GM20431 (cell line): ENCODE measurements around the gene TUBB4B.

ENCODE experiments used
- in situ Hi-C: fragments of 300-500 bp; cut with MseI, MboI; formaldehyde crosslinking; loops from one replicate; pipeline ENCODE4 v1.15.0; 2020; ENCODE audit warnings: low sequenced_read_pairs; ENCODE audit not compliant: unreplicated experiment

Gene TUBB4B

GRCh38 chr9:137211532-137211931 lies 29.6 kb upstream of the TUBB4B start:
- in situ Hi-C loops = no loop called here

DNA sequence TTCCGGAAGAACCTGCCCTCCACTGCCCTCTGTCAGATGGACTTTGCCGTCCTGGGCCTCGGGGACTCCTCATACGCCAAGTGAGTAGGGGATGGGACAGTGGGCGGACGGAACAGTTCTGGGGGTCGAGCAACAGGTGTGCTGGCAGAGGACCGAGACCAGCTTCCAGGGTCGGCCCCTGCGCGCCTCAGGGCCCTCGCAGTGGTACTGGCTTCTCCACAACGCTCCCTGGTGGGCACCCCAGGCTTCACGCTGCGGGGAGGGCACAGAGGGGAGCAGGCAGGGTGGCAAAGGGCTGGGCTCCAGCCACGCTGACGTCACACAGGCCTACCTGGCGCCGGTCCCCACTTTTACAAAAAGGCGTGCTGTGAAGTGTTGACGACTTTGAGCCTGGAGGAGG lies 28.6 kb upstream of the TUBB4B start:
- in situ Hi-C loops = no loop called here

- in situ Hi-C loops = no loop called here
Observed at GRCh38 chr9:137213160-137214060, 27.7 kb upstream of the TUBB4B start.

DNA sequence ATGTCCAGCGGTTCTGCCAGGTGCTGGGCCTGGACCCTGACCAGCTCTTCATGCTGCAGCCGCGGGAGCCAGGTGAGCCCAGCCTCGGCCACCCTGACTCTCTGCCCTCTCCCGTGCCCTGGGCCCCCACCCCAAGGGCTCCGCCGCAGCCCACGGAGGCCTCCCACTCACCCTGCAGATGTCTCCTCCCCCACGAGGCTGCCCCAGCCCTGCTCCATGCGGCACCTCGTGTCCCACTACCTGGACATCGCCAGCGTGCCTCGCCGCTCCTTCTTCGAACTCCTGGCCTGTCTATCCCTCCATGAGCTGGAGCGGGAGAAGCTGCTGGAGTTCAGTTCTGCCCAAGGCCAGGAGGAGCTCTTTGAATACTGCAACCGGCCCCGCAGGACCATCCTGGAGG lies 26.5 kb upstream of the TUBB4B start:
- in situ Hi-C loops = no loop called here

DNA sequence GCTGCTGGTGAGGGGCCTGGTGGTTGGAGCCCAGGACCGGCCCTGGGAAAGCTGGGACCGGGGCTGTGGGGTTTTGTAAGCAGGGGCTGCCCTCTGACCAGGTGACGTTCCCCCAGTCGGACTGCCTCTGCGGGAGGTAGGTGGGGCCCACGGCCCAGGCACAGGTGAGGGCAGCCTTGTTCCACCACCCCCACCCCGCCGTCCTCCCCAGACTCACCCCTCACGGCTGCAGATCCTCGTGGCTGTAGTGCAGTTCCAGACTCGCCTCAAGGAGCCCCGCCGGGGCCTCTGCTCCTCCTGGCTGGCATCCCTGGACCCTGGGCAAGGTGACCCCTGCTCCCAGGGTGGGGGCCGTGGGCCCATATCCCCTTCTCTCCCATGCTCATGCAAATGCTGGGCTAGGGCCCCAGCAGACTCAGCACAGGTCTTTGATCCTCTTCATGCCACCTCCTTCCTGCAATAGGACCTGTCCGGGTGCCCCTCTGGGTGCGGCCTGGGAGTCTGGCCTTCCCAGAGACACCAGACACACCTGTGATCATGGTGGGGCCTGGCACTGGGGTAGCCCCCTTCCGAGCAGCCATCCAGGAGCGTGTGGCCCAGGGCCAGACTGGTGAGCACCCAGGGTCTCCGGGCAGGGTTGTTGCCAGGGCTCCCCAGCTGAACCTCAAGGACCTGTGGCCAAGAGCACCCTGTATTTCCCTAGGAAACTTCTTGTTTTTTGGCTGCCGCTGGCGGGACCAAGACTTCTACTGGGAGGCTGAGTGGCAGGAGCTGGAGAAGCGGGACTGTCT lies 25.7 kb upstream of the TUBB4B start:
- in situ Hi-C loops = no loop called here

DNA sequence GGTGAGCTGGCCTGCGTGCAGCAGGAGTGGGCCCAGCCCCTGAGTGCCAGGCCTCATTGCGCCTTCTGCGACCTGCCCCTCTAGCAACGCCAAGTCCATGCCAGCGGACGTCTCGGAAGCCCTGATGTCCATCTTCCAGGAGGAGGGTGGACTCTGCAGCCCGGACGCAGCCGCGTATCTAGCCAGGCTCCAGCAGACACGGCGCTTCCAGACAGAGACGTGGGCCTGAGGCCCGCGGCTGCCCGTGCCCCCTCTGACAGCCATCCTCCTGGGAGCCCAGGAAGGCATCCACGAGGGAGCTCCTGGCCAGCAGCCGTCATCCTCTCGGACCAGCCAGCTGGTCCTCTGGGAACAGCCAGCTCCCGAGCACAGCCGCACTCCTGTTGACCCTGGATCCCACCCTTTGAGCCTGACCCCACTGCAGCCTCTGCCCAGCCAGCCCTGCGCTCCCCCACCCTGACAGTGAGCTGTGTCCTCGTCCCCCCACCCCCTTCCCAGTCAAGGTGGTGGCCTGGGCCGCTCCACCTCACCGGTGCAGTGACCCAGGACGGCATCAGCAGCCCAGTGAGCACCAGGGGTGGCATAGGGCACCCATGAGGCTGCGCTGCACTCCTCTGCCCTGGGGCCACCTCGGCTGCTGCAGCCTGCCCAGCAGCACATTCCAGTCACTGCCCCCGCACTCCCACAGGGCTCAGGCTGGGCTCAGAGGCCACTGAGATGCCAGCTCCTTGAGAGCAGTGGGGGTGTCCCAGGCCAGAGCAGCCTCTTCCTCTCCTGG lies 24.7 kb upstream of the TUBB4B start:
- in situ Hi-C loops = no loop called here

- in situ Hi-C loops = no loop called here
Observed at GRCh38 chr9:137217276-137218211, 23.5 kb upstream of the TUBB4B start.

GRCh38 chr9:137218212-137218753 lies 22.8 kb upstream of the TUBB4B start:
- in situ Hi-C loops = no loop called here

- in situ Hi-C loops = no loop called here
Observed at GRCh38 chr9:137218754-137219271, 22.3 kb upstream of the TUBB4B start.

DNA sequence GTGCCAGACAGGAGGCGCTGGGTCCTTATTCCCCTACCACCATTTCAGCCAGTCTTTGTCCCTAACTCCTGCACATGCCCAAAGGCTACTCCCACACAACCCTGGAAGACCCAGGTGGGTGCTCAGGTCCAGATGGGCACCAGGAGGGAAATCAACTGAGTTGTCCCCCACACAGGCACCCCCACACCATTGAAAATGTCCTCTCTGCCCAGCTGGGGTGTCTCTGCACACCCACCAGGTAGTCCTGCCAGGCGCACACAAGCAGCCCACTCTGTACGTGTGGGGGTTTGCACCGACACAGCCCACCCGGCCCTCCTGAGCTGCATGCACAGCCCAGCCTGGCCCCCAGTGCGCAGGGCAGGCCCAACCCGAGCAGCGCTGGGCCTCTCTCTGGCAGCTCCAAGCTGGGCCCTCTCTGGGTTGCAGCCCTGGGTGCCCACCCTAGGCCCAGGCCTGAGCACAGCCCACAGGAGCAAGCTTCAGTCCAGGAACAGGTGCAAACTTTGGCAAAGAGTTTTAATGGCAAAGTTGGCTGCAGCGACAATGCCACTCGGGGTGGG lies 21.2 kb upstream of the TUBB4B start:
- in situ Hi-C loops = loop anchor here (10.0 kb wide), 1 partner anchor 95 kb away; no protein-coding TSS in a partner anchor

DNA sequence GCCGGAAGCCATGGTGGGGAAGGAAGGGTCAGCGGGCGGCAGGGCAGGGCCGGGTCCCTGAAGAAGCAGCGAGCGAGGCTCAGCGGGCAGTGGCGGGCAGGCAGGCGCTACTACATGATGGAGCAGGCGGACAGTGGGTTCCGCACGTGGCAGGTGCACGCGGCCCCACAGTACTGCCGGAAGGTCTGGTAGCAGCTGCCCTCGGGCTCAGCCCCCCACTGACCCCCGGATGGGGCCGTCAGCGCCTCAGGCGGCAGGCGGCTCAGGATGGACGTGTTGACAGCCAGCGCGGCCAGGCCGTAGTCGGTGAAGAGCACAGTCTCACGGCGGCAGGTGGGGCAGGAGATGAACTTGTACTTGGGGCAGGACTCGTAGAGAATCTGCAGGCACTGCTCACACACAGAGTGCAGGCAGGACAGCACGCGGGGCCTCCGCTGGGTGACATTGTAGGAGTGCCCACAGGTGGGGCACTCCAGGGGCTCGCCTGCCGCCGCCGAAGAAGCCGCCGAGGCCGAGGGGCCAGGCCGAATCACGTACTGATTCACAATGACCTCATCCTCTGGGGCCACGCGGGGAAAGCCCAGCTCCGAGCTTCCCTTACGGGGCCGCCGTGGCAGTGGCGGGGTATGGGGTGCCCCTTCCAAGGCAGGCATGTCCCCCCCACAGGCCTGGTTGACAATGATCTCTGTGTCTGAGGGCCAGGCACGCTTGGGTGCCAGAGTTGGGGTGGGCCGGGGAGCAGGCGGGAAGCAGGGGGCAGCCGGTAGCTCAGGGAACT lies 20.6 kb upstream of the TUBB4B start:
- in situ Hi-C loops = loop anchor here (10.0 kb wide), 1 partner anchor 96 kb away; no protein-coding TSS in a partner anchor

DNA sequence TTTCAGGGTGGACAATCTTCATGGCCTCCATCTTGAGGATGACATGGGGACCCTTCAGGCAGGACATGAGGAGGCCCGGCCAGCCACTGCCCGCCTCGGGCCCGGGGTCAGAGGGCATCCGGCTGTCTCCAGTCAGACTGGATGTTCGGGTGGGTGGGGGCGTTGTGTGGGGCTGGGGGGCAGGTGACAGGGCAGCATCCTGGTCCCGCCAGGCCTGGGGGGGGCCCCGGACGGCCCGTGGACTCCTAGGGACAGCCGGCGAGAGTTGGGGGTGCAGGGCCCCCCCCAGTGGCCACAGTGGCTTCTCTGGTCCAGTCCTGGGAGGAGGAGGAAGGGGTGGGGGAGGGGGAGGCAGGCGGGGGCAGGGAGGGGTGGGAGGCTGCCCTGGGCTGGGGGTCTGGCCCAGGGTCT lies 20.0 kb upstream of the TUBB4B start:
- in situ Hi-C loops = loop anchor here (10.0 kb wide), 1 partner anchor 96 kb away; no protein-coding TSS in a partner anchor

DNA sequence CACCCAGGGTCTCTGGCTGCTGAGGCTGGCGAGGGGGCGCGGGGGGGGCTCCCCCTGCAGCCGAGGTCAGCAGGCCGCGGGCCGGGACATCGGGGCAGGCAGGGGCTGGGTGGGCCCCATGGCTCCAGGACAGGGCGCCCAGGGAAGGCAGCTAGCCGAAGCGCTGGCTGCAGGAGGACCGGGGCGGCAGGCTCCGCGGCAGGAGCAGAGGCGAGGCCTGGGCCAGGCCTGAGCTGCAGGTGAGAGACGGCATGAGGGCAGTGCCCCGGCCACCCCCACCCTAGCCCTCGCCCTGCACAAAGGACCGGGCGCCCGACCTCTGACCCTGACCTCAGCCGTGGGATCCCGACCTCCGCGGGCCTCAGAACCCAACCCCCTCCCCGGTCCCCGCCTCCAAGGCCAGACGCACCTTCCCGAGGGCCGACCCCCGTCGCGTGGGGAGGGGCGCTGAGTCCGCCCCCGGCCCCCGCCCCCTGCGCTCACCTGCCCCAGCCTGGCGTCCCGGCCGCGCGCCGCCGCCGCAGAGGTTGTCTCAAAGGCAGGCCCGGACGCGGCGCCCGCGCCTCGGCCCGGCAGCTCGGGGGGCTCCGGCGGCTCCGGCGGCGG lies 19.5 kb upstream of the TUBB4B start:
- in situ Hi-C loops = loop anchor here (10.0 kb wide), 1 partner anchor 97 kb away; no protein-coding TSS in a partner anchor

GRCh38 chr9:137222190-137223077 lies 18.7 kb upstream of the TUBB4B start, which contains the start of gene RNF208:
TSS of gene RNF208 (minus strand) at chr9:137222240. CDS start at chr9:137221212, 1,028 bp downstream.
- in situ Hi-C loops = loop anchor here (10.0 kb wide), 1 partner anchor 98 kb away; no protein-coding TSS in a partner anchor

GRCh38 chr9:137223078-137223970 lies 17.8 kb upstream of the TUBB4B start:
- in situ Hi-C loops = loop anchor here (10.0 kb wide), 1 partner anchor 99 kb away; no protein-coding TSS in a partner anchor
